Measurements from ENCODE around the gene TYROBP. TPM values are rescaled to one million over a fixed set of nuclear protein-coding genes. Genes with fewer than 3 reads are reported as not detected.

TYROBP gene
- total RNA-seq, 4 donors from 2014 or later: 4.5 to 95.9 (median 33.8) TPM

- Histone ChIP-seq H3K4me3 (no peak overlapping the region), H3K36me3 (no peaks in the 10 kb centered on the region), H3K27me3 (no peaks in the 10 kb centered on the region), H3K9me3 (no peaks in the 10 kb centered on the region), H3K27ac (peak overlapping the region; percentile 41 to 80 (median 55)), H3K4me1 (peaks cover 0 to 17% (median 9%) of the 10 kb centered on the region in 3 donors)
- no peak for DNase-seq
- 74 to 80% methylated on average over 3 to 4 of the region's 6 CpGs for WGBS, 2 donors
- TF ChIP-seq CTCF (IDR thresholded peaks at IDR 0.05) (no peak), POLR2A (IDR thresholded peaks at IDR 0.05) (no peak)
- intact Hi-C loops (cut with DNase I): no loop called here
Measured at GRCh38 chr19:35909684-35910035, 1.6 kb upstream of the TYROBP start.

- H3K27me3 ChIP-seq: no peaks in the 10 kb centered on the region
- peaks cover 0 to 19% (median 9%) of the 10 kb centered on the region in 3 donors for H3K4me1 ChIP-seq
- intact Hi-C loops (cut with DNase I): no loop called here
- H3K27ac ChIP-seq: peak overlapping the region; percentile 41 to 80 (median 60)
- TF ChIP-seq CTCF (IDR thresholded peaks at IDR 0.05) (no peak), POLR2A (IDR thresholded peaks at IDR 0.05) (peak in 1 of 4 donors; percentile 45)
- DNase-seq: peak; percentile 46
- no peaks in the 10 kb centered on the region for H3K9me3 ChIP-seq
- WGBS, 2 donors: 67 to 75% methylated on average over 9 of the region's 10 CpGs
- H3K4me3 ChIP-seq: no peak overlapping the region
- H3K36me3 ChIP-seq: no peaks in the 10 kb centered on the region
Measured at GRCh38 chr19:35908973-35909683, 1.0 kb upstream of the TYROBP start.

GRCh38 chr19:35907377-35907745 lies 734 bp downstream of the TYROBP start:
- Histone ChIP-seq H3K27me3 (no peaks in the 10 kb centered on the region), H3K4me3 (peak overlapping the region in 3 of 4 donors; percentile 10 to 50 (median 34)), H3K27ac (peak overlapping the region; percentile 27 to 73 (median 54)), H3K36me3 (no peaks in the 10 kb centered on the region), H3K4me1 (peaks cover 5 to 34% (median 17%) of the 10 kb centered on the region in 3 donors), H3K9me3 (no peaks in the 10 kb centered on the region)
- 50 to 88% methylated on average over 6 of the region's 12 CpGs for WGBS, 2 donors
- intact Hi-C loops (cut with DNase I): no loop called here
- no peak for DNase-seq
- no peak for TF ChIP-seq POLR2A (IDR thresholded peaks at IDR 0.05)
- no peak for TF ChIP-seq CTCF (IDR thresholded peaks at IDR 0.05)

- DNase-seq: no peak
- Histone ChIP-seq H3K36me3 (no peaks in the 10 kb centered on the region), H3K4me1 (peaks cover 5 to 49% (median 23%) of the 10 kb centered on the region in 3 donors), H3K4me3 (no peak overlapping the region), H3K27me3 (no peaks in the 10 kb centered on the region), H3K9me3 (no peaks in the 10 kb centered on the region), H3K27ac (peak overlapping the region in 2 of 4 donors; percentile 70 to 94)
- WGBS, 2 donors: 38 to 45% methylated on average over 4 to 6 of the region's 6 CpGs
- intact Hi-C loops (cut with DNase I): no loop called here
- TF ChIP-seq POLR2A (IDR thresholded peaks at IDR 0.05) (no peak), CTCF (IDR thresholded peaks at IDR 0.05) (no peak)
Measured at GRCh38 chr19:35905178-35905727, 2.8 kb downstream of the TYROBP start.

GRCh38 chr19:35904311-35905068 lies 3.6 kb downstream of the TYROBP start:
- WGBS, 2 donors: 83 to 86% methylated on average over 10 of the region's 10 CpGs
- no peaks in the 10 kb centered on the region for H3K9me3 ChIP-seq
- intact Hi-C loops (cut with DNase I): no loop called here
- H3K4me1 ChIP-seq: peaks cover 5 to 56% (median 23%) of the 10 kb centered on the region in 3 donors
- H3K27ac ChIP-seq: peak overlapping the region in 3 of 4 donors; percentile 94 to 97 (median 95)
- TF ChIP-seq POLR2A (IDR thresholded peaks at IDR 0.05) (peak in 1 of 4 donors; percentile 26), CTCF (IDR thresholded peaks at IDR 0.05) (no peak)
- no peaks in the 10 kb centered on the region for H3K27me3 ChIP-seq
- no peak for DNase-seq
- H3K36me3 ChIP-seq: no peaks in the 10 kb centered on the region
- no peak overlapping the region for H3K4me3 ChIP-seq

Measured in esophagus squamous epithelium (tissue), 5 donors.